K562 (cell line): ENCODE data around the gene CPNE9.

Experiments
- CHD4 ChIP-seq: fragments of 200-600 bp; sonication (generic); IDR thresholded peaks from 3 replicates; pipeline ENCODE4 v1.6.1; 2012; ENCODE audit warnings: low read depth, mild to moderate bottlenecking, mixed read lengths, low read length, inconsistent platforms; ENCODE audit not compliant: insufficient read depth, insufficient replicate concordance, poor library complexity, severe bottlenecking
- FOXM1 ChIP-seq, 2 experiments: fragments of 450-650 bp in 1 of 2; sonication (generic) in 1 of 2; formaldehyde crosslinking in 1 of 2; IDR thresholded peaks; 2 replicates each; pipeline versions ENCODE4 v1.6.1 to v1.9.0; 2017 to 2022; ENCODE audit warnings: low read depth in 2 of 2, mild to moderate bottlenecking in 2 of 2, missing genetic modification reagents in 1 of 2, moderate library complexity in 1 of 2

DNA sequence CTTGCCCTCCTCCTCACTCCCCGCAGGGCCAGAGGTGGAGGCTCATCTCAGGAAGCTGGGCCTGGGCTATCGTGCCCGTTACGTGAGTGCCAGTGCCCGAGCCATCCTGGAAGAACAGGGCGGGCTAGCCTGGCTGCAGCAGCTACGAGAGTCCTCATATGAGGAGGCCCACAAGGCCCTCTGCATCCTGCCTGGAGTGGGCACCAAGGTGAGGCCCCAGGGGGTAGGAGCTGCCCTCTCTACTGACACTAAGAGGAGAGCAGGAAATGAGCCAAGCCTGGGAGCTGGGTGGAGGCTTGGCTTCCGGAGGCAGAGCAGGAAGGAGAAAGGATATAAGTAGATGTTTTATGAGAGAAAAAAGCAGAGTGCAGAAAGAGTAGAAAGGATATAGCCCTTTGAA is 51.0 kb downstream of the CPNE9 start:
- TF ChIP-seq FOXM1 (IDR thresholded peaks at IDR 0.05; ENCODE audit: low read depth) (no peak), FOXM1 (CRISPR knock-in tag; IDR thresholded peaks at IDR 0.05; ENCODE audit: low read depth) (no peak), CHD4 (no peak)
